Middle frontal gyrus (tissue), 1 donor: ENCODE data around the gene GCK.
"Not testable (repeated sequence)": the region's sequence is repeated elsewhere in the genome, so short reads cannot be mapped to it uniquely, and the experiment has no call there.

ENCODE experiments used
- DNase-seq: peaks from one replicate; pipeline ENCODE4 v3.0.0-alpha.2; 2015; ENCODE audit warnings: low spot score; ENCODE audit errors: extremely low spot score

Gene GCK

DNA sequence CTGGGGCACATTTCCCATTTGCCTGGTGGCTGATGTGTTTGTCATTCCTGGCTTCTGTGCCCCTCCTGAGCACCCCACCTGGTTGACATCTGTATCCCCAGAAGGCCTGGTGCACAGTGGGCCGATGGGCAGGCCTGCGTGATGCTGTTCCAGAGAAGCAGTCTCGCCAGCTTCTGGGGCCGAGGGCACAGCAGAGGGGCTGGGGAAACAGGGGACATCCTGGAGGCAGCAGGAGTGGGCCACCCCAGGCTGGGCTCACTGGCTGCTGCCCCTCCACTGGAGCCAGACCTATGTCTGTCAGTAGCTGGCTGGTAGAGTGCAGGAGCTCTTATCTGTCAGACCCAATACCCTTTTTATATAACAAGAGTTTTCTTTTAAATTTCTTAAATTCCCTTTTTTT is 47.2 kb downstream of the GCK start:
- DNase-seq: no peak

DNA sequence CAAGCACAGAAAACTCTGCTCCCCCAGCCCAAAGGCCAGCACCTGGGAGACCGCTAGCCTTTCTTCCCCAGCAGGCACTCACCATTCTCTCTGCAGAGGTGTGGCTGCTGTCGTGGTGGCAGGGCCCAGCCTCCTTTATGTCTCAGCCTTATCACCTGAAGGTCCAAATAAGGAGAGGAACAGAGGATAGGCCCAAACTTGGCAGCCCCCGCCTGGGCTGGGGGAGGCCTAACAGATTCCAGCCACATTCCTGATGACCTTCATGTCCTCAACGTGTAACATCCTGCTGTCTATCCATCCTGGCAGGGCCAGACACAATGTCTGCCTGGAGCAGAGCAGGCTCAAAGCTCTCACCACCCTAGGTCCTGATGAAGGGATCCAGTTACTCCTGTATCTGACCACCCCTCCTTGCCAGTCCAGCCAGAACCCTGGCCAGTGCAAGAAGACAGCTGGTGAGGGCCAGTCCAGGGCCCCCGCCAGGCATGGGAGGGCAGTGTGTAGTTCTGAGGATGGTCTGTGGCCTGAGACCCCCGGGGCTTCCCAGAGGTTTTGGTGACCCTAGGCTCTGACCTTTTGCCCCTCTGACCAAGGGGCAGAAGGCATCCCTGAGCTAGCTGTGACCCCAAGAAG is 47.9 kb downstream of the GCK start, which contains the start of gene MYL7:
MYL7 (minus strand) TSS at position 112 of the 630 bp plus-strand sequence; CDS start at position 85, 27 bp downstream.
- DNase-seq: no peak

DNA sequence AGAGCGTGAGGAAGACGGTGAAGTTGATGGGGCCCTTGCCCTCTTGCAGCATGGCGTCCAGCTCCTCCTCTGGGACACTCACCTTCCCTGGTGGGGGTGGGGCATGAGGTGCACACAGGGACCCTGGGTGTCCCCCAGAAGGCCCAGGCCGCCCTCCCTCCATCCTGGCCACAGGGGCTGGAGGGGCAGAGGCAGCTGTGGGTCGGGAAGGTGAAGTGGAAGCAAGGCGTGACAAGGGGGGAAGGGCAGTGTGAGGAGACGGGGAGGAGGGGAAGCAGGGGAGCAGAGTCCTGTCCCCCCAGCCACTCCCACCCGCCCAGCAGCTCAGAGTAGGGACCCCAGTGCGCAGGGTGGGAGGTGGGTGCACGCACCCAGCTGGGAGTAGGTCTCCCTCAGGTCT is 48.9 kb downstream of the GCK start:
- no peak for DNase-seq

DNA sequence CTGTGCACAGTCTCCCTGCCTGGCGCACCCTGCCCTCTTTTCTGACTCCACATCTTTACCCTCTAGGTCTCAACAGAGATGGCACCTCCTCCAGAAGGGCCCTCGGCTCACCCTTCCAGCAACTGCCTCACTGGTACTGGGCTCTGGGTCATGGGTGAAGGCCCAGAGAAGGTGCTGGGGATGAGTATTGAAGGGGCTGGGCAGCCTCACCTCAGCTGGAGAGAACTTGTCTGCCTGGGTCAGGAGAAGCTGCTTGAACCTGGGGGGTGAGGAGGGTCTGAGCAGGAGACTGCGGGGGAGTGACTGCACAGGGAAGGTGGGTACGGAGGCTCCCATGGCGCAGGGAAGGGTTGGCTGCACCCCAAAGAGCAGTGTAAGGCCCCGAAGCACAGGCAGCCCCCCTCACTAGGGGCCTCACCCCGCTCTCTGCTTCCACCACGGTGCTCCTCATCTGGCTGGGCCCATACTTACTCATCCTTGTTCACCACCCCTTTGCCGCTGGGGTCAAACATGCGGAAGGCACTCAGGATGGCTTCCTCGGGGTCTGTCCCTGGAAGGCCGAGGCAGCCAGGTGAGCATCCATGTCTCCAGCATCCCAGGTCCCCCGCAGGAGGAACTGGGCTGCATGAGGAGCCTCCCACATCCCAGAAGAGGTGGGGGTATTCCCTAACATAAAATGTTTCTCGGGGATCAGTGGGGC is 49.8 kb downstream of the GCK start:
- no peak for DNase-seq

DNA sequence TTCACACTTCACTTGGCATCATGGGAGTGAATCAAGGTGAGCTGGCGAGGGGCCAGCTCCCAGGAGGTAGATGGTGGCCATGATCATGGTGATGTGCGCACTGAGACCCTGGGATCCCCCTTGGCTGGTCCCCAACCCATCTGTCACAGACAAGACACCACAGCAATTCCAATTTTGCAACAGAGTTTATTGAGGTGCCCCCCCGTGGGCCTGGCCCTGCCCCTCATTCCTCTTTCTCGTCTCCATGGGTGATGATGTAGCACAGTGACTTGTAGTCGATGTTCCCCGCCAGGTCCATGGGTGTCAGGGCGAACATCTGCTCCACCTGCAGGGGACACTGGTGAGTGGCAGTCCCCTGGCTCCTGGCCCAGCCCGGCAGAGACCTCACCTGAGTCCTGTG is 50.5 kb downstream of the GCK start:
- no peak for DNase-seq

DNA sequence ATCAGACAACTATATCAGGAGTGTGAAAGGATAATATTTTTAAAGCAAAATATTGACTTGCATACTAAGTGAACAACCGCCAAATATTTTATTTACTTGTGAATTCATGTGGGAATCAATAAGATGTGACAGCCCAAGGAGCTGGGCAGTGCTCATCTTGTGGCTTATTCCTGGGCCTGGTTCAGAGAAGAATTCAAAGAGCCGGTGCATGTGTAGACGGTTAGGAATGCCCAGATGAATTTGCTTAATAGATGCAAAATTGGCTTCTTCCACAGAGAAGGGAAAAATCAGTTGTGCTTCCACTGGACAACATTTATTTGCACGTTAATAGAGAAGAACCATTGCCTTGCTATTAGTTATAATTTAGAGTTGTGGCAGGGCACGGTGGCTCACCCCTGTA is 52.5 kb downstream of the GCK start:
- DNase-seq: no peak

DNA sequence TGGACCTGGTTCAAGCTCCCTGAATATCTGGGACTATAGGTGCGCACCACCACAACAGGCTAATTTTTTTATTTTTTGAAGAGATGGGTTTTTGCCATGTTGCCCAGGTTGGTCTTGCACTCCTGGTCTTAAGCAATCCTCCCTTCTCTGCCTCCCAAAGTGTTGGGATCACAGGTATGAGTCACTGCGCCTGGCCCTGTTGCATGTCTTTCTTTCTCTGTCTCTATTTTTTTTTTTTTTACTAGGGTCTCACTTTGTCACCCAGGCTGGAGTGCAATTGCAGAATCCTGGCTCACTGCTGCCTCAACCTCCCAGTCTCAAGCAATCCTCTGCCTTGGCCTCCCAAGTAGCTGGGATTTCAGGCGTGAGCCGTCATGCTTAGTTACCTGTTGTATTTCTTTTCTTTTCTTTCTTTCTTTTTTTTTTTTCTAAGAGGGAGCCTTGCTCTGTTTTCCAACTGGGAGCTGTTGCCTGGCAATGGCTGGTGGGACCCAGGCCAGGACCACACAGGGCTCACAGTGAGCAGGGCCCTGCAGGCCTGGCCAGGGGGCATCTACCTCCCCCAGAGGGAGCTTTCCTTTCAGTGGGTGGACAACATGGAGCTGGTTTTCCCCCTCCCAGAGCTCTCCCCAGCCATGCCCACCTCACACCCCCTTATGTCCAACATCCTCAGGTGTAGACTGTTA is 54.2 kb downstream of the GCK start:
- no peak for DNase-seq

DNA sequence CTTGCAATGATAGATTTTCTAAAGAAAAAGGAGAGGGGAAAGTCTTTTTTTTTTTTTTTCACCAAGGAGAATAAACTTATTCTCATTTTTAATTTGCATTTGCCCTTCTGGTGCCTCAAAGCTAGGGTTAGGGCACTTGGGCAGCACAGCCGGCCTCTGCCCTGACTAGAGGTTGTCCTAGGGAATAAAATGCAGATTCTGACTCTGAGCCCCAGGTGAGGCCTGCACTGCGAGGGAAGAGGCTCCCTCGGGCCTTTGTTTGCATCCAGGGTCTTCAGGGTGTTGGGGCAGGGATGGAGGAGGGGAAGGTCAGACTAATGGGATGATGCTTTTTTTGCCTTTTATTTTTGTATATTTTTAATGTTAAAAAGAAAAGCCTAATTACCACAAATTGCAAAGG is 55.9 kb downstream of the GCK start:
- no peak for DNase-seq

DNA sequence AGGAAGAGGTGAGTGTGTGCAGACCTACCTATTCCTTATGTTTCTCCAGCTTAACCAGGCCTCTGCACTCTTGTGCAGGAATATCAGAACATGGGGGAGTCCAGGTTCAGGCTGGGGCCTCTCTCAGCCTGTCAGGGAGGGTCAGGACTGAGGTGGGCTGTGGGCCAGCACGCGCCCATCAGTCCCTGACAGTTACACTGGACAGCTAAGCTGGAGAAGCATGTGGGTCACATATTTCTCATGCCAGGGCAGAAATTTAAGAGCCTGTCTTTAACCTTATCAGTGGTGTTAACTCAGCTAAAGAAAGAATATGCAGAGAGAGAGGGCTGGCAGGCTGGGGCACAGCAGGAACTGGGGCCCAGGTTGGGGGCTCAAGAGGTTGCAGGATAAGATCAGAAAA is 57.2 kb downstream of the GCK start:
- DNase-seq: no peak

DNA sequence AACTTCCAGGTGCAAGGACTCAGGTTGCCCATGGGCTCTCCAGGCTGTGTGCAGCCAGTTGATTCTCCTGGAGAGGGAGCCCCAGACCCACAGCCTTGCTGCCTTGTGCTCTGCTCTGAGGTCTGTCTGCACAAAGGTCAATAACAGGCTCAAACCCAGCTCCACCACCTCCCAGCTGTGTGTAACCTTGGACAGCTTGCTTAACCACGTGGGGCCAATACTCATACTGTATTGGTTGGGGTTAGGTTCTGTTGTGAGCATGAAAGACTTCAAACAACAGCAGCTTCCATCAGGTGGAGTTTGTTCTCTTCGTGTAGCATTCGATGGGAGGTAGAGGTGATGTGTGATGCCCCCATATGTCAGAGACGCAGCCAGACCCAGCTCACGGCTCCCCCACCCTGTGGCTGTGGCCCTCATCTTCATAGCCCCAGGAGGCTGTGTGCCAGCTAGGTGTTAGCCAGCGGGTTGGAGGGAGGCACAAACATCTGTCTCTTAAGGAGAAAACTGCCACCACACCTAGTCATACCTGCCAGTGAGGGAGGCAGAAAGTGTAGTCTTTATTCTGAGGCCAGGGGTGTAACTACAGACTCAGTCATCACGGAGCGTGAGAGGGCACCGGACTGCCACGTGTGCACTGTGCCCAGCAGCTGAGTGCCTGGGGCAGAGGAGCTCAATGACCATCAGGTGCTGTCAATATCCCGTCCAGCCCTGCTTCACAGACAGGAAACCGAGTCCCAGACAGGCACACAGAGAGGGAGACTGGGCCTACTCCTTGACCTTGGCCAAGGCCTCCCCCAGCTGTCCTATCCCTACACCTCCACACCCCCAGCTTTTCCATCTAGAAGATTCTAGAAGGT is 57.8 kb downstream of the GCK start:
- no peak for DNase-seq

DNA sequence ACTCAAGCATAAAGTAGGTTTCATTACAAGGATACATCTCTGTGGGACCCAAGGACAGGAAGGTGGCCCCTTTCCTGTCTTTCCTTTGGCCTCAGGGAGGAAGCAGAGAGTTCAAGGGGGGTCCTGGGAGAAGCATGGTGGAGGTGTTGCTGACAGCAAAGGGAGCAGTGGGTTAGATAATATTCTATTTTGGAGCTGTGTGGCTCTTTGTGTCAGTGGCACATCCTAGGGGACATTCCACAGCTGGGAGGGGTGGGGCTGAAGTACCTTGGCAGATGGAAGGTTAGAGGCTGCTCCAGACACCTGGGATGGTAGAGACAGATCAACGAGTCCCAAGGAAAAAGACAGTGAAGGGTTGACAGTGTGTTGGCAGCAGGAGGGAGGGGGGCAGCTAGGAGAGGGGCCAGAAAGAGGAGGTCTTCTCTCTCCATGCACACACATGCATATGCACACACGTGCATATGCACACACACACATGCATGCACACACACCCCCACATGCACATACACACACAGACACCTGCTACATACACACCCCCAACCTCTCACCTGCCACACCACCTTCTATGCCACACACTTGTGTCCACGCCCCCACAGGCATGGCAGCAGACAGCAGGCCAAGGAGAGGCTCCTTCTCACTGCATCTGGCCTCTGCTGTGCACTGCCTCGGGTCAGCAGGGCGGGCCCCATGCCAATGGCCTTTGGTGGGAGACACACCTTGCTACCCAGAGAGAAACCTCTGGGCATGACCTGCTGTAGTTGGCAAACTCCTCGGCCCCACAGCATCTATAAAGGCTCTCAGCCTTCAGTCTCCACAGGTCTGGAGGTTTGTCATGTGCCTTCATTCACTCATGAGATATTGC is 60.3 kb downstream of the GCK start:
- no peak for DNase-seq

DNA sequence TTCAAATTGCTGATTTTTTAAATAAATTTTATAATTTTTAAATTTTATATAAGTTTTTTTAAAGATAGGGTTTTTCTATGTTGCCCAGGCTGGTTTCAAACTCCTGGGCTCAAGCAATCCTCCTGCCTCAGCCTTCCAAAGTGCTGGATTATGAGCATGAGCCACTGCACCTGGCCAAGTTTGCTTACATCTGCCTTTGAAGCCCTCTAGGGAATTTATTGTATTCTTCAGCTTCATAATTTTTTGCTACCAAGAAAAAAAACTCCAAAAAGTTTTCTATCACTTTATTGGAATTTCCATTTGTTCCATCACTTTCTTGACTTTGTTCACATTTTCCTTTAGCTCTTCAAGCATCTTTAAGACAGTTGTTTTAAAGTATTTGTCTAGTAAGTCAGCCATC is 62.1 kb downstream of the GCK start:
- no peak for DNase-seq

DNA sequence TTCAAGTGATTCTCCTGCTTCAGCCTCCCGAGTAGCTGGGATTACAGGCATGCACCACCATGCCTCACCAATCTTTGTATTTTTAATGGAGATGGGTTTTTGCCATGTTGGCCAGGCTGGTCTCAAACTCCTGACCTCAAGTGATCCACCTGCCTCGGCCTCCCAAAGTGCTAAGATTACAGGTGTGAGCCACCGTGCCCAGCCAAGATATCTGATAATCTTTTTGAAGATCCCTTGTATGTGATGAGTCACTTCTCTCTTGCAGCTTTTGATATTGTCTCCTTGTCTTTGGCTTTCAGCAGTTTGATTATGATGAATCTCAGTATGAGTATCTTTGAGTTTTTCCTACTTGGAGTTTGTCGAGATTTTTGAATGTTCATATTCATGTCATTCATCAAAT is 62.7 kb downstream of the GCK start:
- DNase-seq: not testable (repeated sequence)

DNA sequence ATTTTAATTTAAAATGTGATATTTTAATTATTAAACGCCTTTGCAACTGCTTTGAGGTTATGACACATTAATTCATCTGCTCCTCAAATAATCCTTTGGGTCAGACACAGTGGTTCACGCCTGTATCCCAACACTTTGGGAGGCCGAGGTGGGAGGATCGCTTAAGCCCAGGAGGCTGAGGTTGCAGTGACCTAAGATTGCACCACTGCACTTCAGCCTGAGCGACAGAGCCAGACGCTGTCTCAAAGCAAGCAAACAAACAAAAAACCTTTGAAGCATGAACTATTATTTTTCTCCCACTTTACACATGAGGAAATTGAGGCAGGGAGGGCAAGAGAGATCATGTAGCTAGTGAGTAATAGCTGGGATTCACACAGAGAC is 64.4 kb downstream of the GCK start:
- DNase-seq: no peak

DNA sequence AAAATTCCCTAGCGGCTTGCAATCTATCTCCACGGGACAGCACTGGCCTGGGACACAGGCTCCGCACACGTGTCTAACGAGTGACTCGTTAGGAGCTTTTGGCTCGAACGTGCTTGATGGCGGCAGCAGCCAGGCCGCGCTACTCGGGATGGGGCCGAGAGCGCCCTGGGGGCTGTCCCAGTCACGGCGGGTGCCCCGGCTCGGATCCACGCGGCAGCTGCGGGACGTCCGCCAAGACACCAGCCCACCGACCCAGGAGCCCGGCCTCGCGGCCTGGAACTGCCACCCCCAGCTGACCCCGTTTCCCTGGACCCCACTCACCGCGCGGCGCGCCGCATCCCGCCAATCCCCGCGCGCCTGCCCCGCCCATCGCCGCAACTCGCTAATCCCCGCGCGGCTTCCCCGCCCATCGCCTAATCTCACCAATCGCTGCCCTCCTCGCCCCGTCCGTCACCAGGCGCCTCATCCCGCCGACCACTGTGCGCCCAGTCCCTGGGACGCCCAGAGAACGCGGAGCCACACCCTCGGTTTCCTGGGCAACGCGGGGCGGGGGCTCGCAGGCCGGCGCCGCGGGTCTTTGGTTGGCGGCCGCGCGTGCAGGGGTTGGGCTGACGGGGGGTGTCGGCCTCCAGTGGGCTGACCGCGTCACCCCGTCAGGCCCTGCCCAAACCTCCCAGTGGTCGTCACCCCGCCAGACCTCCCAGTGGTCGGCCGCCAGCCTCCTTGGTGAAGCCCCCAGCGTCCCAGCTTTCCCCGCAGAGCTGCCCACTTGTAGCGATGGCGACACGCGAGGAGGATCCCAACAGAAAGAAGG is 65.8 kb downstream of the GCK start, which contains the start of gene POLD2:
POLD2 (minus strand) TSS at position 359 of the 814 bp plus-strand sequence. CDS start 1,495 bp downstream, outside the sequence.
- peak; percentile 93 for DNase-seq

DNA sequence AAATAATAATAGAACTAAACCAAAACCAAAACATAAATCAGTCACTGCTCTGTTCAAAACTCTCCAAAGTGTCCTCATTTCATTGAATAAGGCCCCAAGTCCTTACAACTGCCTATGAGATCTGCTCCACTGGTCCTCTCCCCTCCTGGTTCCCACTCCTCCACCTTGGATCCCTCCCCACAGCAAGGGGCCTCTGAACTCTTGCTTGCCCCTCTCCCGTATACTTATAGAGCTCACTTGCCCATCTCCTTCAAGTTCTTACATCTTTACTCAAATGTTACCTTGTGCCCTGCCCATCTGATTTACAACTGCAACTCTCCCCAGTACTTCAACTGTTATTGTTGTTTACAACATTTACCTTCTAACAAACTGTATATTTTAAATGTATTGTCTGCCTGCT is 66.7 kb downstream of the GCK start:
- no peak for DNase-seq

DNA sequence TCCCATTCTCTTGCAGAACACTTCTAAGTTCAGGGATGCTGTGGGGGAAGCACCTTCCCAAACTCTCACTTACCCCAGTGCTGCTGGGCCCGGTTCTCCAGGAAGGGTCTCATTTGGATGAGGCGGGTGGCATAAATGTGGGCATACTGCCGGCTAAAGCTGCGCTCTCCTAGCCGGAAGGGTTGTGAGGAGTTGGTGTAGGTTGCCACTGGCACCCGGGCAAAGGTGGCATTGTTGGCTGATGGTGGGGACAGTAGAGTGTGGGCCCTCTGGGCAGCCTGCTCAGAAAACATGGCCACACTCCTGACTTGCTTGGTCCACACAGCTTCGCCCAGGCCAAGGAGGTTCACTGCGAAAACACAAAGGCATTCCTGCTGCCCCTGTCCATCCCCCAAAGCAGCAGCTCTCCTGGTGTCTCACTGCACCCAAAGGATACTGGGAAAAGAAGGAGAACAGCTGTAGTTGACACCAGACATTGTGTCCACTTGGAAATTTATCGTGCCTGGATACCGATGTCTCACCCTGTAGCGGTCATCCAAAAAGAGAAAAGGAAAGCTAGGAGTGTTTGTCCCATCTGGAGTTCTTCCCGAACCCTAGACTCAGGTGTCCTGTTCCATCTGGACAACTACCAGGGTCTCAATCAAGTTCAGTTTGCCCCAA is 67.3 kb downstream of the GCK start:
- DNase-seq: no peak

DNA sequence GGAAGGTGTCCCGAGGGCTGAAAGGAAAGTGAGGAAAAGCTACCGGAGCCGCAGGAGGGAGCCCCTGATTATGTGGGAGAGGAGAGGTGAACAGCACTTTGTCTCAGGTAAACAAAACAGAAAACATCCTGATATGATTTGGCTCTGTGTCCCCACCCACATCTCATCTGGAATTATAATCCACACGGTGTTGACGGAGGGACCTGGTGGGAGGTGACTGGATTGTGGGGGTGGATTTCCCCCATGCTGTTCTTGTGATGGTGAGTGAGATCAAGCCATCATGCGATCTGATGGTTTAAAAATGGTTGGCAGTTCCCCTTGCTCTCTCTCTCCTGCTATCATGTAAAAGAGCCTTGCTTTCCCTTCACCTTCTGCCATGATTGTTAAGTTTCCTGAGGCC is 68.8 kb downstream of the GCK start:
- no peak for DNase-seq

DNA sequence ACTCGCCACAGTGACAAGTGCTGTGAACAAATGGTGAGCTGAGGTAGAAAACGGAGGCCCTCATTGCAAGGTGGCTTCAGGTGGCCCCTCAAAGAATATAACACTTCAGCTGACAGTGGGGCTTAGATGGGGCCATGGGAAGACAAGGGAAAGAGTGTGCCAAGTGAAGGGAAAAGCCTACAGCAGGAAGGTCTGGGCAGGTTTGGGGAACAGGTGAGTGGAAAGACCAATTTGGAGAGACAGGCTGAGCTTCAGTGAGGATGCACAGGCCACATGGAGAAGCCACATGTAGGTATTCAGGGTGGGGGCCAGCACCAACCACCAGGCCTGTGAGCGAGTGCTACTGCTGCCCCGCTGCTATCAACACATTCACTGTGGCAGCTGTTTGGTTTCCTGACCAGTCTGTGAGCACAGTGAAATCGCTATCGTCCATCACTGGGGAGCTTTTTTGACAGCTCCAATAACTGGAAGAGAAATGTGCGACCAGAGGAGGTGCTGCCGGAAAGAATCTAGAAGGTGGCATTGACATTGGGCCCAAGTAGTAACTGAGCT is 69.3 kb downstream of the GCK start:
- DNase-seq: no peak
